ENCODE measurements around the gene SAE1.

DNA sequence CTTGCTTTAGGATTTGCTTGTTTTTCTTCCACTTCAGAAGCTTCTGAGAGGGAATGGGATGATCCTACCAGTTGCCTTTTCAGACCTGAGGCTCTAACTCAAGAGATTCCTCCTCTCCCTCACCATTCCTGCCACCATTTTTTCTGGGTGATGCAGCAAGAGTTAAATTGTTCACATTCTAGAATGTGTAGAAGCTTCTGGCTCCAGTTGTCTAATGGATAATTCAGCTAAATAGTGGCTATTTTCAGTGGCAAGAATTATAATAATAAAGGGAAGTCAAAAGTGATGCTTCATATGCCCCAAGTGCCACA, 79.5 kb downstream of the SAE1 start:
- no peak for TF ChIP-seq POLR2A (IDR thresholded peaks at IDR 0.05)
- TF ChIP-seq, protein P1, sequence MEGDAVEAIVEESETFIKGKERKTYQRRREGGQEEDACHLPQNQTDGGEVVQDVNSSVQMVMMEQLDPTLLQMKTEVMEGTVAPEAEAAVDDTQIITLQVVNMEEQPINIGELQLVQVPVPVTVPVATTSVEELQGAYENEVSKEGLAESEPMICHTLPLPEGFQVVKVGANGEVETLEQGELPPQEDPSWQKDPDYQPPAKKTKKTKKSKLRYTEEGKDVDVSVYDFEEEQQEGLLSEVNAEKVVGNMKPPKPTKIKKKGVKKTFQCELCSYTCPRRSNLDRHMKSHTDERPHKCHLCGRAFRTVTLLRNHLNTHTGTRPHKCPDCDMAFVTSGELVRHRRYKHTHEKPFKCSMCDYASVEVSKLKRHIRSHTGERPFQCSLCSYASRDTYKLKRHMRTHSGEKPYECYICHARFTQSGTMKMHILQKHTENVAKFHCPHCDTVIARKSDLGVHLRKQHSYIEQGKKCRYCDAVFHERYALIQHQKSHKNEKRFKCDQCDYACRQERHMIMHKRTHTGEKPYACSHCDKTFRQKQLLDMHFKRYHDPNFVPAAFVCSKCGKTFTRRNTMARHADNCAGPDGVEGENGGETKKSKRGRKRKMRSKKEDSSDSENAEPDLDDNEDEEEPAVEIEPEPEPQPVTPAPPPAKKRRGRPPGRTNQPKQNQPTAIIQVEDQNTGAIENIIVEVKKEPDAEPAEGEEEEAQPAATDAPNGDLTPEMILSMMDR (IDR thresholded peaks at IDR 0.05), result no peak
- no peak for TF ChIP-seq POLR2AphosphoS5 (IDR thresholded peaks at IDR 0.05)
- TF ChIP-seq EP300 (IDR thresholded peaks at IDR 0.05), result no peak
